ENCODE results near the gene CDCA7L. TPM values are rescaled to one million over a fixed set of nuclear protein-coding genes. Genes with fewer than 3 reads are reported as not detected.

The CDCA7L gene
- total RNA-seq, 1 donor = 30.0 TPM

DNA sequence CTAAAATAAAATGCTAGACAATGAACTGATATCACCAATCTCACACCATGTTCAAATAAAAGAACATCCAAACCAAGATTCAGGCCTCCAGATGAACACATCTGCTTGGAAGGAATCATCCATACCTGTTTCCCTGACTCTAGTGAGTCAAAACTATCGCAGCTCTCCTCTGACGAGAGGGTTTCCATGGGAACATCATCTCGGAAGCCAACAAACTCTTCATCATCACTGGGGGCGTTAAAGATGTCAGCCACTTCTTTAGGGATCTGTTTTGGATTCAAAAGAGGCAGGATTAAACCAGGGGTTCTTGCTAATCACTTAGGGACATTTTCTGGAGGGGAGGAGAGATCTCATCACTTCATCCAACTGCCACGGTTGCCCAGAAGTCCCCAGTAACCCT, 29.1 kb downstream of the CDCA7L start:
- peaks cover 21% of the 10 kb centered on the region for H3K79me2 ChIP-seq (ENCODE audit: insufficient read depth, low read length)
- TF ChIP-seq, protein P1, sequence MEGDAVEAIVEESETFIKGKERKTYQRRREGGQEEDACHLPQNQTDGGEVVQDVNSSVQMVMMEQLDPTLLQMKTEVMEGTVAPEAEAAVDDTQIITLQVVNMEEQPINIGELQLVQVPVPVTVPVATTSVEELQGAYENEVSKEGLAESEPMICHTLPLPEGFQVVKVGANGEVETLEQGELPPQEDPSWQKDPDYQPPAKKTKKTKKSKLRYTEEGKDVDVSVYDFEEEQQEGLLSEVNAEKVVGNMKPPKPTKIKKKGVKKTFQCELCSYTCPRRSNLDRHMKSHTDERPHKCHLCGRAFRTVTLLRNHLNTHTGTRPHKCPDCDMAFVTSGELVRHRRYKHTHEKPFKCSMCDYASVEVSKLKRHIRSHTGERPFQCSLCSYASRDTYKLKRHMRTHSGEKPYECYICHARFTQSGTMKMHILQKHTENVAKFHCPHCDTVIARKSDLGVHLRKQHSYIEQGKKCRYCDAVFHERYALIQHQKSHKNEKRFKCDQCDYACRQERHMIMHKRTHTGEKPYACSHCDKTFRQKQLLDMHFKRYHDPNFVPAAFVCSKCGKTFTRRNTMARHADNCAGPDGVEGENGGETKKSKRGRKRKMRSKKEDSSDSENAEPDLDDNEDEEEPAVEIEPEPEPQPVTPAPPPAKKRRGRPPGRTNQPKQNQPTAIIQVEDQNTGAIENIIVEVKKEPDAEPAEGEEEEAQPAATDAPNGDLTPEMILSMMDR (IDR thresholded peaks at IDR 0.05; ENCODE audit: extremely low read depth, low read depth, low read length) = no peak
- H3K27ac ChIP-seq (ENCODE audit: low read depth, low read length) = no peak overlapping the region
- DNase-seq (ENCODE audit: insufficient read length, low spot score, missing footprints) = no peak
- H3K9me3 ChIP-seq (ENCODE audit: low read depth, low read length) = no peaks in the 10 kb centered on the region
- peaks cover 9% of the 10 kb centered on the region for H3K36me3 ChIP-seq (ENCODE audit: insufficient read depth, low read length)
- no peak overlapping the region for H3K4me2 ChIP-seq (ENCODE audit: insufficient read depth, low read length)
- peaks cover 12% of the 10 kb centered on the region for H3K4me1 ChIP-seq (ENCODE audit: insufficient read depth, low read length)
- no peak overlapping the region for H3K4me3 ChIP-seq (ENCODE audit: insufficient read depth, low read length)
- no peaks in the 10 kb centered on the region for H3K27me3 ChIP-seq (ENCODE audit: insufficient read depth, low read length)
- H4K20me1 ChIP-seq (ENCODE audit: insufficient read depth, low read length) = no peaks in the 10 kb centered on the region
- H2AFZ ChIP-seq (ENCODE audit: low read length) = no peak overlapping the region

DNA sequence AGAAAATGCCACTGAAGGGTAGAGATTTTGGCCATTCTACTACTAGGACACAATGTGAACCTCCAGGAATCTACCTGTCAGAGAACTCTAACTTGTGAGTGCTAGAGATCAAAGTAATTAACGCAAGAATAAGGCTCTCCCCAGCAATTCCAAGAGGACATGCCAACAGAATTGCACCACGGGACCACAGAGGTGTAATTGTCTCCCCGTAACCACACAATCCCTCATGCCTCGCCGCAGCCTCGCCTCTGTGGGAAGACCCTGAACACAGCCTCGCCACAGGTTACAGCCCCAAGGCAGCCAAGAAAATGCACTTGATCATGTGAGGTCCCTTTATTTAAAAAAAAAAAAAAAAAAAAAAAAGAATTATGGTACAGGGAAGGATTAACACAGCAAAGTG, 29.5 kb downstream of the CDCA7L start:
- DNase-seq (ENCODE audit: insufficient read length, low spot score, missing footprints) = no peak
- no peak overlapping the region for H3K4me2 ChIP-seq (ENCODE audit: insufficient read depth, low read length)
- TF ChIP-seq, protein P1 (IDR thresholded peaks at IDR 0.05; ENCODE audit: extremely low read depth, low read depth, low read length) = no peak

DNA sequence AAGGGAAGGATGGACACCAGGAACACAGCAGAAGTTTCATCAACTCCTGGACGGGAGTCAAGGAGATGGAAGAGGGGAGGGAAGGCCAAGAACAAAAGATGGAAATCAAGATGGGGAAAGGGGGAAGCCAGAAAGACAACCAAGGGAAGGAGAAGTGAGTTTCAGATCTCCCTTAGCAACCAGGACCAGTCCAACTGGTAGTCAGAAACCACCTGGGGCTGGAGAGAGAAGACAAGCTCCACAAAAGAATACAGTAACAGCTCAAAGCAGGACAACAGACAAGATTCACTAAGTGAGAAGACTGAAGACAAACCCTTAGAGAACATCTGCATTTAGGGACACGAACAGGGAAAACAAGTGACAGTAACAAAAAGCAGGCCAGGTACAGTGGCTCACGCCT, 30.6 kb downstream of the CDCA7L start:
- Histone ChIP-seq H3K27me3 (ENCODE audit: insufficient read depth, low read length) (no peaks in the 10 kb centered on the region), H3K79me2 (ENCODE audit: insufficient read depth, low read length) (peaks cover 12% of the 10 kb centered on the region), H2AFZ (ENCODE audit: low read length) (no peak overlapping the region), H3K9me3 (ENCODE audit: low read depth, low read length) (no peaks in the 10 kb centered on the region), H3K4me3 (ENCODE audit: insufficient read depth, low read length) (no peak overlapping the region), H3K4me2 (ENCODE audit: insufficient read depth, low read length) (no peak overlapping the region), H3K27ac (ENCODE audit: low read depth, low read length) (no peak overlapping the region), H3K36me3 (ENCODE audit: insufficient read depth, low read length) (peaks cover 9% of the 10 kb centered on the region), H3K4me1 (ENCODE audit: insufficient read depth, low read length) (peaks cover 17% of the 10 kb centered on the region), H4K20me1 (ENCODE audit: insufficient read depth, low read length) (no peaks in the 10 kb centered on the region)
- TF ChIP-seq, protein P1 (IDR thresholded peaks at IDR 0.05; ENCODE audit: extremely low read depth, low read depth, low read length) = no peak
- DNase-seq (ENCODE audit: insufficient read length, low spot score, missing footprints) = no peak

More for the DNA sequence above, 29.5 kb downstream of the CDCA7L start:
- Histone ChIP-seq H2AFZ (ENCODE audit: low read length) (no peak overlapping the region), H3K9me3 (ENCODE audit: low read depth, low read length) (no peaks in the 10 kb centered on the region), H3K27me3 (ENCODE audit: insufficient read depth, low read length) (no peaks in the 10 kb centered on the region), H3K79me2 (ENCODE audit: insufficient read depth, low read length) (peaks cover 19% of the 10 kb centered on the region), H3K4me1 (ENCODE audit: insufficient read depth, low read length) (peaks cover 15% of the 10 kb centered on the region), H3K36me3 (ENCODE audit: insufficient read depth, low read length) (peaks cover 9% of the 10 kb centered on the region), H3K4me3 (ENCODE audit: insufficient read depth, low read length) (no peak overlapping the region), H3K27ac (ENCODE audit: low read depth, low read length) (no peak overlapping the region), H4K20me1 (ENCODE audit: insufficient read depth, low read length) (no peaks in the 10 kb centered on the region)

DNA sequence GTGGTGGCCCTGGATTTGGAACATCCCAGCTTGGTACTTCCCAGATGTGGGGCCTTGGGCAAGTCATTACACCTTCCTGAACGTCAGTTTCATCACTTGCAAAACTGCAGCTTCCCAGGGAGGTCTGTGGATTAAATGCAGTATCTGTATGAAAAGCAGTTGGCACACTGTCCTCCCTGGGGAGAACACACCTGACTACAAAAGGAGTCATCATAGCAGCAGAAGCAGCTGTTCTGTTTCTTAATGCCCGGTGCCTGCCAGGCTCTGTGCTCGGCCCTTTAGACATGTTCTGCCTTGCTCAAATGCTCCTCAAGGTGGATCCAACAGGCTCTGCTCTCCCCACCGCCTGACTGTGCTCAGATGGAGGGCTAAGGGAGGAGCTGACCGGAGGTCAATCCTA, 31.0 kb downstream of the CDCA7L start:
- peaks cover 7% of the 10 kb centered on the region for H3K79me2 ChIP-seq (ENCODE audit: insufficient read depth, low read length)
- H3K4me3 ChIP-seq (ENCODE audit: insufficient read depth, low read length) = no peak overlapping the region
- peaks cover 9% of the 10 kb centered on the region for H3K36me3 ChIP-seq (ENCODE audit: insufficient read depth, low read length)
- H2AFZ ChIP-seq (ENCODE audit: low read length) = no peak overlapping the region
- H3K27ac ChIP-seq (ENCODE audit: low read depth, low read length) = no peak overlapping the region
- H3K27me3 ChIP-seq (ENCODE audit: insufficient read depth, low read length) = no peaks in the 10 kb centered on the region
- no peaks in the 10 kb centered on the region for H3K9me3 ChIP-seq (ENCODE audit: low read depth, low read length)
- TF ChIP-seq, protein P1 (IDR thresholded peaks at IDR 0.05; ENCODE audit: extremely low read depth, low read depth, low read length) = no peak
- H4K20me1 ChIP-seq (ENCODE audit: insufficient read depth, low read length) = no peaks in the 10 kb centered on the region
- no peak overlapping the region for H3K4me2 ChIP-seq (ENCODE audit: insufficient read depth, low read length)
- peaks cover 17% of the 10 kb centered on the region for H3K4me1 ChIP-seq (ENCODE audit: insufficient read depth, low read length)
- DNase-seq (ENCODE audit: insufficient read length, low spot score, missing footprints) = no peak

Measured in osteoblast (primary cell).